HG03139 (cell line): Measurements from ENCODE around the gene NDEL1.
A peak's percentile ranks its signal among the peaks of the same experiment; 100 is the strongest.
"Not testable (repeated sequence)": the region's sequence is repeated elsewhere in the genome, so short reads cannot be mapped to it uniquely, and the experiment has no call there.

ENCODE experiments used
- ATAC-seq: cut with Tn5 transposase; IDR thresholded peaks from one replicate; pipeline ENCODE4 v1.9.1; 2021; ENCODE audit not compliant: unreplicated experiment

Gene NDEL1, protein sequence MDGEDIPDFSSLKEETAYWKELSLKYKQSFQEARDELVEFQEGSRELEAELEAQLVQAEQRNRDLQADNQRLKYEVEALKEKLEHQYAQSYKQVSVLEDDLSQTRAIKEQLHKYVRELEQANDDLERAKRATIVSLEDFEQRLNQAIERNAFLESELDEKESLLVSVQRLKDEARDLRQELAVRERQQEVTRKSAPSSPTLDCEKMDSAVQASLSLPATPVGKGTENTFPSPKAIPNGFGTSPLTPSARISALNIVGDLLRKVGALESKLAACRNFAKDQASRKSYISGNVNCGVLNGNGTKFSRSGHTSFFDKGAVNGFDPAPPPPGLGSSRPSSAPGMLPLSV

GRCh38 chr17:8435245-8436168 lies at the start of gene NDEL1:
Gene NDEL1 (plus strand): TSS chr17:8435884. CDS start chr17:8444272, 8,388 bp downstream.
- ATAC-seq, result peak; percentile 93

DNA sequence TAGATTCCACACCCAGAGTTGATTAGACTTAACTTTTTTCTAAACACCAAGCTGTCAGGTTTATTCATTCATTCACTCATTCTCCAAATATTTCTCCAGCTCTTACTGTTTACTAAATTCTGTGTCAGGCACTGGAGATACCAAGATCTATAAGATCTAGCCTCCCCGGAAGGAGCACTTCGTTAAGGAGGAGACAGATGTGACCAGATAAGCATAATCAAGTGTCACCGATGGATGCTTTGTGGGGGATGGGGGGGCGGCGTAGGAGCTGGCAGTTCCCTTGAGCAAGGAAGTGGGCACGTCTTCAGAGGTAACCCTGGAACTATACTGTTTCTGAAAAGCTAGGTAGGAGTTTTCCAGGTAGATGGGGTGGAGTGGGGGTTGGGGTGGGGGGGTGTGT lies 48.8 kb upstream of the NDEL1 start:
- no peak for ATAC-seq

DNA sequence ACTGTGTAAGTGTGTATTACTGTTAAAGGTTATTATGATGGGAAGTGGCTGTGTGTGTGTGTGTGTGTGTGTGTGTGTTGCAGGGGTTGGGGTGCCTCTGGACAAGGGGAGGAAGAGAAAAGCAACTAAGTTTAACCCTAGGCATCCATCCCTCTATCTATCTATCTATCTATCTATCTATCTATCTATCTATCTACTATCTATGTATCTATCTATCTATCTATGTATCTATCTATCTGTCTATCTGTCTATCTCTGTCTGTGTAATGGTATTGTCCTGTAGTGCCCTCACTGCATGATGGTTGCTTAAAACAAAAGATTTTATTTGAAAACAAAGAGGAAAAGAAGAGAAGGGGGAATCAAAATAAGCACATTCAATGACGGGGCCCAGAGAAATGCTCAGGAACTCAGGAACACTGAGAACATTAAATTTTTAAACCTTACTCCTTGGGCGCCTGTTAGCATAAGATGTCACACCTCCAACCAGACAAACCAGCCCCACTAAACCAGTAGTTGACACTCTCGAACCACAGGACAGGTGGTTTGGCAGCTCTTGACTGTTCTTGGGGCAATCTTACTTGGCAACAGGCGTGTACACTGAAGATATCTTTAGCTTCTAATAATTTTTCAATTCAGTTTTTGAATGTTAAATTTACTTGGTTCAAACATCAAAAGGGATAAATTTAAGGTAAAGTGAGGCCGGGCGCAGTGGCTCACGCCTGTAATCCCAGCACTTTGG lies 47.6 kb upstream of the NDEL1 start:
- ATAC-seq, result no peak

- ATAC-seq, result no peak
These were observed 44.0 kb upstream of the NDEL1 start for GRCh38 chr17:8391711-8392110.

GRCh38 chr17:8392274-8392673 lies 43.4 kb upstream of the NDEL1 start:
- no peak for ATAC-seq

GRCh38 chr17:8392674-8393469 lies 42.8 kb upstream of the NDEL1 start:
- no peak for ATAC-seq

DNA sequence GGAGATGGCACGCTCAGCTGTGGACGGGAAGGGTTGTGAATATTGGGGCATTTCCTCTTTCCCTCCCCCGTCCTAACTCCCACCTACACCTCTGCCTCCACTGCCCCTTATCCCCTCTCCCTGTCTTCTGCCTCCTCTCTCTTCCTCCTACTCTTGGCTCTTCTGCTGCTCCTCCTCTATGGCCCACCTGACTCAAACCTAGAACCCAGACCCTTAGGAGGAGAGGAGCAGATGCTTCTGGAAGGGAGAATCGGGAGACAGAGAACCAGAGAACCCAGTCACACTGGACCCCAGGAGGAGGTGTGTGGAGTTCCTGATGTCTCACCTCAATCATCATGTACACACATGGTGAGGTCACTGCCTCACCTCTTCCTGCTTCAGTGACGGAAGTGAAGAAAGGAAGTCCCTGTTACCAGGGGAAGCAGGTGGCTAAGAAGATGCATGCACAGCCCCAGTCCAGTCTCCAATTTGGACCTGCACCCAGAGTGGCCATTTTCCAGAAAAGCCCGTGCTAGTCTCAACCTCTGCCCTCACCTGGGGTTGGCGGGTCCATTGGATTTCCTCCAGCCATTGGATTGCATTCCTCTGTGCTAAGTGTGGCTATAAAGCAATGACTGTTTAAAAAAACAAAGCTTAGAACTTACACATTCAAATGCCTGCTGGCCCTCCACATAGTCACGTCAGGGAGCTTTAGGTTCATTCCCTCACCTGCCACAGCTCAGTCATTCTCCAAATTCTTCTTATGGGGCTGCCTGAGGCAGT lies 42.0 kb upstream of the NDEL1 start:
- no peak for ATAC-seq

DNA sequence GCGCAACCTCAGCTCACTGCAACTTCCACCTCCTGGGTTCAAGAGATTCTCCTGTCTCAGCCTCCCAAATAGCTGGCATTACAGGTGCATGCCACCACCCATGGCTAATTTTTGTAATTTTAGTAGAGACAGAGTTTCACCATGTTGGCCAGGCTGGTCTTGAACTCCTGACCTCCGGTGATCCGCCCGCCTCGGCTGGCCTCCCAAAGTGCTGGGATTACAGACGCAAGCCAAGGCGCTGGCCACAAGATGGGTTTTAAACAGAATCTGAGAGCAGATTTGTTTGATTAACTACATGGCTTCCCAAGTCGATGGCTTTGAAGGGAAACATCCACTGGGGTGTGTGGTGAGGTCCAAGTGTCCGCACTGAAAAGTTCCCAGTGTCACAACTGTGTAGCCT lies 41.2 kb upstream of the NDEL1 start:
- ATAC-seq, result not testable (repeated sequence)

- no peak for ATAC-seq
These were observed 38.0 kb upstream of the NDEL1 start, which contains the start of gene RNF222 for GRCh38 chr17:8397636-8398035. Gene RNF222 (minus strand): TSS chr17:8397827. CDS start chr17:8393461, 4,366 bp downstream.

GRCh38 chr17:8398980-8399379 lies 36.7 kb upstream of the NDEL1 start:
- no peak for ATAC-seq

DNA sequence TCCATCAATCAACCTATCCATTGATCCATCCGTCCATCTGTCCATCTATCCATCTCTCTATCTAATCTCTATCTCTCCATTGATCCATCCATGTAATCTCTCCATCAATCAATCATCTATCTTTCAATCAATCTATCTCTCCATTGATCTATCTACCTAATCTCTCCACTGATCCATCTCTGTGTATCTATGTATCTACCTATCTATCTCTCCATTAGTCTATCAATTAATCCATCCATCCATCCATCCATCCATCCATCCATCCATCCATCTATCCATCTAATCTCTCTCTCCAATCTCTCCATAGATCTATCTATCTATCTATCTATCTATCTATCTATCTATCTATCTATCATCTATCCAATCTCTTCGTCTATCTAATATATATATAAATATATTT lies 34.6 kb upstream of the NDEL1 start:
- ATAC-seq, result no peak

- no peak for ATAC-seq
These were observed 32.7 kb upstream of the NDEL1 start for GRCh38 chr17:8402921-8403536.

- no peak for ATAC-seq
These were observed 30.1 kb upstream of the NDEL1 start for GRCh38 chr17:8405499-8406016.

GRCh38 chr17:8406174-8406573 lies 29.5 kb upstream of the NDEL1 start:
- no peak for ATAC-seq

DNA sequence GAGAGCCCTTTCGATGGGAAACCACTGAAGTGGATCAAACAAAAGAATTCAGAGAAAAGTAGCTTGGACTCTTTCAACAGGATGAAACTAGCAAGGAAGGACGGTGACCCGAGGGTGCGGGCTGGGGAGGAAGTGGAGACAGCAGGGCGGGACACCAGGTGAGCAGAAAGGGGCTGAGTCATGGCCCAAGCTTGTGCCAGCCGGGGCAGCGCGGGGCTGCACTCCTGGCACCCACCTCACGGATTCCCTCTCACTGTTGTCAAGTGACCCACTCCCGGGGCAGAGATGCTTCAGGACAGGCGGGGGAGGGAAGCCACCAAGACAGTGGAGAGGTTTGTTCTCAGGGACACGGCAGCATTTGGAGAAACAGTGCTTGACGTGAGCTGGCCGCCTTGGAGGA lies 27.3 kb upstream of the NDEL1 start:
- no peak for ATAC-seq

- ATAC-seq, result no peak
These were observed 25.5 kb upstream of the NDEL1 start for GRCh38 chr17:8409966-8410882.

- ATAC-seq, result no peak
These were observed 24.8 kb upstream of the NDEL1 start for GRCh38 chr17:8410883-8411238.

- no peak for ATAC-seq
These were observed 23.6 kb upstream of the NDEL1 start for GRCh38 chr17:8412089-8412488.
